Endothelial cell of umbilical vein (primary cell): ENCODE data around the gene AGBL4. TPM values are rescaled to one million over a fixed set of nuclear protein-coding genes. Genes with fewer than 3 reads are reported as not detected.

Source experiments
- BruUV-seq: library from RNA; stranded (reverse); fragments of 400-500 nt; replicated peaks from 2 replicates; lab custom pipeline; 2021; lab: Mats Ljungman, UMichigan
- CTCF ChIA-PET: fragments of 300-600, 350-600 bp; sonication (Branson Sonifier 250); formaldehyde crosslinking; loops from one replicate; lab custom pipeline; 2021; ENCODE audit warnings: antibody characterized with exemption, inconsistent platforms; lab: Charles Lee
- POLR2A ChIA-PET: fragments of 300-600, 350-600 bp; sonication (Branson Sonifier 250); formaldehyde crosslinking; loops from one replicate; lab custom pipeline; 2021; ENCODE audit warnings: antibody characterized with exemption, inconsistent platforms; lab: Charles Lee
- DNase-seq: peaks from one replicate; pipeline ENCODE4 v3.0.0-alpha.2; 2011; ENCODE audit warnings: low read depth, low spot score
- FAIRE-seq: peaks from 2 replicates; lab custom pipeline; 2011; peaks lifted over from hg19 to GRCh38; lab: Jason Lieb, UNC
- H2AFZ ChIP-seq: 2 replicates; pipeline ENCODE4 v1.6.0; 2012; ENCODE audit warnings: low read depth, low read length, control low read depth, inconsistent platforms
- H3K27ac ChIP-seq: 2 replicates; pipeline ENCODE4 v1.5.1; 2011; ENCODE audit warnings: low read depth, mild to moderate bottlenecking, control low read depth, low read length, moderate library complexity; ENCODE audit not compliant: insufficient read depth
- H3K27me3 ChIP-seq, 2 experiments: 2 replicates each; pipeline versions ENCODE4 v1.6.0 to v1.6.1; 2011; ENCODE audit warnings: low read length in 2 of 2, mixed read lengths in 1 of 2; ENCODE audit not compliant: control insufficient read depth in 2 of 2, insufficient read depth in 2 of 2
- H3K36me3 ChIP-seq, 2 experiments: 2 replicates in 1 of 2; 3 replicates in 1 of 2; pipeline ENCODE4 v1.5.1; 2011; ENCODE audit warnings: low read length in 2 of 2, mild to moderate bottlenecking in 1 of 2, moderate library complexity in 1 of 2; ENCODE audit not compliant: control insufficient read depth in 2 of 2, insufficient read depth in 2 of 2; ENCODE audit errors: extremely low read depth in 1 of 2
- H3K4me1 ChIP-seq: 3 replicates; pipeline ENCODE4 v1.5.1; 2011; ENCODE audit warnings: mild to moderate bottlenecking, low read length; ENCODE audit not compliant: control insufficient read depth, insufficient read depth; ENCODE audit errors: extremely low read depth
- H3K4me2 ChIP-seq: 2 replicates; pipeline ENCODE4 v1.6.1; 2011; ENCODE audit warnings: low read length, control low read depth, mixed read lengths; ENCODE audit not compliant: insufficient read depth
- H3K4me3 ChIP-seq, 3 experiments: fragments of 200-600 bp in 1 of 3; sonication (generic), shearing (Covaris generic) in 1 of 3; replicated peaks in 1 of 3; 2 replicates each; pipeline ENCODE4 v1.5.1; 2011 to 2016; ENCODE audit warnings: control low read depth in 3 of 3, low read length in 3 of 3, mild to moderate bottlenecking in 2 of 3, inconsistent platforms in 1 of 3, low read depth in 1 of 3, moderate library complexity in 1 of 3; ENCODE audit not compliant: insufficient read depth in 1 of 3
- H3K79me2 ChIP-seq: 2 replicates; pipeline ENCODE4 v1.6.0; 2012; ENCODE audit warnings: low read length, inconsistent platforms; ENCODE audit not compliant: control insufficient read depth, insufficient read depth
- H3K9ac ChIP-seq: replicated peaks from 2 replicates; pipeline ENCODE3; 2011; ENCODE audit warnings: low read length, control low read depth; ENCODE audit not compliant: insufficient read depth; ENCODE audit errors: extremely low read depth
- H3K9me1 ChIP-seq: replicated peaks from 3 replicates; pipeline ENCODE4 v1.6.0; 2011; ENCODE audit warnings: mild to moderate bottlenecking, low read length; ENCODE audit not compliant: control insufficient read depth, insufficient read depth; ENCODE audit errors: extremely low read depth
- H3K9me3 ChIP-seq: replicated peaks from 2 replicates; pipeline ENCODE4 v1.5.1; 2012; ENCODE audit warnings: low read length, inconsistent platforms; ENCODE audit not compliant: control insufficient read depth, insufficient read depth
- H4K20me1 ChIP-seq: replicated peaks from 2 replicates; pipeline ENCODE3; 2011; ENCODE audit warnings: mild to moderate bottlenecking, low read length; ENCODE audit not compliant: control insufficient read depth, insufficient read depth; ENCODE audit errors: extremely low read depth
- CTCF ChIP-seq, 2 donors: IDR thresholded peaks; 1 replicate in 1 of 2; 2 replicates in 1 of 2; pipeline ENCODE4 v1.5.1; 2011; ENCODE audit warnings: low read length in 2 of 2, mild to moderate bottlenecking in 2 of 2, moderate library complexity in 2 of 2, control low read depth in 1 of 2, inconsistent platforms in 1 of 2, low read depth in 1 of 2; ENCODE audit not compliant: insufficient read depth in 1 of 2; ENCODE audit errors: extremely low read depth in 1 of 2
- EZH2 ChIP-seq: IDR thresholded peaks from 2 replicates; pipeline ENCODE4 v1.6.1; 2012; ENCODE audit warnings: borderline replicate concordance, low read depth, mild to moderate bottlenecking, moderate library complexity, low read length, inconsistent platforms; ENCODE audit not compliant: severe bottlenecking
- FOS ChIP-seq: IDR thresholded peaks from 2 replicates; pipeline ENCODE4 v1.6.1; 2011; ENCODE audit warnings: mild to moderate bottlenecking, low read length, moderate library complexity, borderline replicate concordance; ENCODE audit not compliant: insufficient read depth
- GATA2 ChIP-seq: IDR thresholded peaks from 2 replicates; pipeline ENCODE4 v1.7.0; 2011; ENCODE audit warnings: low read depth, mild to moderate bottlenecking, moderate library complexity, mixed read lengths, low read length; ENCODE audit not compliant: insufficient read length, insufficient read depth
- JUN ChIP-seq: IDR thresholded peaks from 2 replicates; pipeline ENCODE4 v1.6.1; 2011; ENCODE audit warnings: borderline replicate concordance, low read depth; ENCODE audit not compliant: insufficient read length, insufficient read depth
- MAX ChIP-seq: IDR thresholded peaks from 2 replicates; pipeline ENCODE4 v1.6.1; 2011; ENCODE audit not compliant: insufficient read depth, insufficient read length
- MYC ChIP-seq: IDR thresholded peaks from one replicate; pipeline ENCODE4 v1.6.1; 2011; ENCODE audit warnings: mild to moderate bottlenecking, low read depth, low read length
- POLR2A ChIP-seq: IDR thresholded peaks from 2 replicates; pipeline ENCODE4 v1.6.1; 2012; ENCODE audit warnings: low read depth, mild to moderate bottlenecking, control low read depth, low read length
- POLR2AphosphoS5 ChIP-seq: IDR thresholded peaks from 2 replicates; pipeline ENCODE4 v1.6.1; 2012; ENCODE audit warnings: low read depth, mild to moderate bottlenecking, control low read depth, low read length, moderate library complexity; ENCODE audit not compliant: insufficient read depth
- dilution Hi-C: fragments of 300-500 bp; cut with MboI; formaldehyde crosslinking; loops from one replicate; pipeline ENCODE4 v1.15.0; 2019; ENCODE audit warnings: low sequenced_read_pairs; ENCODE audit not compliant: extremely low pct_ligation_motif_present
- intact Hi-C: fragments of 100-400 bp; cut with micrococcal nuclease; formaldehyde crosslinking; loops from one replicate; pipeline ENCODE4 v1.10.0; 2022
- polyA plus RNA-seq, 4 experiments: library from polyadenylated mRNA; depleted of rRNA in 3 of 4; stranded (reverse) in 3 of 4; unstranded in 1 of 4; fragments of >200 nt; gene quantifications; 2 replicates each; pipeline versions ENCODE4 v1.2.1 to v1.2.3, GENCODE V29; 2011 to 2012; ENCODE audit warnings: missing spikeins in 1 of 4
- total RNA-seq: library from RNA; stranded (reverse); gene quantifications from 2 replicates; pipeline ENCODE4 v1.2.3, GENCODE V29; 2021

Gene AGBL4
- total and polyA plus RNA-seq, 2 donors (not counting 3 experiments of a cell fraction or from before 2014, with no cell fraction given): not detected

DNA sequence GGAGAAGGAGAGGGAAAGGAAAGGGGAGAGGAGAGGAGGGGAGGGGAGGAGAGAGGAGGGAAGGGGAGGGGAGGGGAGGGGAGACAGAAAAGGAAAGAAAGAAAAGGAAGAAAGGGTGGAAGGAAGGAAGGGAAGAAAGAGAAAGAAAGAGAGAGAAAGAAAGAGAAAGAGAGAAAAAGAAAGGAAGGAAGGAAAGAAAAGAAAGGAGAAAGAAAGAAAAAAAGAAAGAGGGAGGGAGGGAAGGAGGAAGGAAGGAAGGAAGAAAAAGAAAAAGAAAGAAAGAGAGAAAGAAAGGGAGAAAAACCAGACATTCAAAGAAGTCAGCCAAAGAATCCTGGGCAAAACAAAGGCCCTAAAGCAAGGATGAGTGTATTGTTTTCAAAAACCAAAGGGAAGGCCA is 1426.1 kb downstream of the AGBL4 start:
- Histone ChIP-seq H3K27me3 (no peaks in the 10 kb centered on the region), H3K27ac (no peak overlapping the region), H3K36me3 (no peaks in the 10 kb centered on the region), H4K20me1 (no peaks in the 10 kb centered on the region), H3K4me1 (no peaks in the 10 kb centered on the region), H3K4me3 (no peak overlapping the region), H3K4me2 (no peak overlapping the region), H3K9me1 (no peaks in the 10 kb centered on the region), H3K9ac (no peak overlapping the region), H3K79me2 (no peaks in the 10 kb centered on the region), H2AFZ (no peak overlapping the region), H3K9me3 (no peaks in the 10 kb centered on the region)
- FAIRE-seq (no peak), DNase-seq (no peak)
- POLR2A ChIA-PET: no interaction called here
- TF ChIP-seq GATA2 (no peak), POLR2AphosphoS5 (no peak), FOS (no peak), CTCF (IDR thresholded peaks at IDR 0.05; ENCODE audit: extremely low read depth in 1 of 2, insufficient read depth in 1 of 2, low read depth in 1 of 2, low read length in 2 of 2) (no peak), JUN (no peak), POLR2A (no peak)
- dilution Hi-C loops (no loop called here), intact Hi-C loops (no loop called here)
- no TSS peak for BruUV-seq
- CTCF ChIA-PET: no interaction called here

- H3K4me2 ChIP-seq: no peak overlapping the region
- no peaks in the 10 kb centered on the region for H3K36me3 ChIP-seq
- H3K27me3 ChIP-seq: no peaks in the 10 kb centered on the region
- POLR2A ChIA-PET: no interaction called here
- no peaks in the 10 kb centered on the region for H3K9me1 ChIP-seq
- no peak overlapping the region for H3K4me3 ChIP-seq
- no TSS peak for BruUV-seq
- dilution Hi-C loops (no loop called here), intact Hi-C loops (no loop called here)
- no peaks in the 10 kb centered on the region for H4K20me1 ChIP-seq
- H3K9me3 ChIP-seq: no peaks in the 10 kb centered on the region
- CTCF ChIA-PET: no interaction called here
- H3K27ac ChIP-seq: no peak overlapping the region
- H2AFZ ChIP-seq: no peak overlapping the region
- DNase-seq (no peak), FAIRE-seq (no peak)
- TF ChIP-seq CTCF (IDR thresholded peaks at IDR 0.05; ENCODE audit: extremely low read depth in 1 of 2, insufficient read depth in 1 of 2, low read depth in 1 of 2, low read length in 2 of 2) (no peak), POLR2AphosphoS5 (no peak), GATA2 (no peak), EZH2 (no peak), POLR2A (no peak), MAX (no peak), JUN (no peak), MYC (no peak), FOS (no peak)
- no peaks in the 10 kb centered on the region for H3K4me1 ChIP-seq
- H3K79me2 ChIP-seq: no peaks in the 10 kb centered on the region
- no peak overlapping the region for H3K9ac ChIP-seq
Observed at GRCh38 chr1:48596046-48596445, 1427.7 kb downstream of the AGBL4 start.
